Measurements from ENCODE around the gene CFHR1. TPM values are rescaled to one million over a fixed set of nuclear protein-coding genes. Genes with fewer than 3 reads are reported as not detected.

The CFHR1 gene
- 0.28 TPM in 1 of 2 replicates, not detected in the other for total RNA-seq

GRCh38 chr1:196819531-196819930 lies at the start of gene CFHR1:
TSS of gene CFHR1 (plus strand) at chr1:196819731. CDS start at chr1:196819845, 114 bp downstream.

GRCh38 chr1:196774603-196775002 lies 44.9 kb upstream of the CFHR1 start, which contains the start of gene CFHR3:
TSS of gene CFHR3 (plus strand) at chr1:196774840. CDS start at chr1:196774887, 47 bp downstream.

Other genes with a start within 250 kb of the CFHR1 start
- gene KCNT2, start 211.3 kb upstream of the CFHR1 start, total RNA-seq, result 0.09 and 2.0 TPM in 2 replicates
- 35.4 and 111 TPM in 2 replicates for gene CFH, start 167.7 kb upstream of the CFHR1 start, total RNA-seq
- not detected in 2 replicates for gene CFHR3, start 44.9 kb upstream of the CFHR1 start, total RNA-seq
- gene CFHR4, start 68.3 kb downstream of the CFHR1 start, total RNA-seq, result not detected in 2 replicates
- not detected in 2 replicates for gene CFHR2, start 124.0 kb downstream of the CFHR1 start, total RNA-seq
- gene CFHR5, start 157.8 kb downstream of the CFHR1 start, total RNA-seq, result not detected in 2 replicates
- gene F13B, start 247.5 kb downstream of the CFHR1 start, total RNA-seq, result not detected in 2 replicates

All from endothelial cell of coronary artery (primary cell).